PC-3 (cell line): ENCODE data around the gene MFSD8. TPM values are rescaled to one million over a fixed set of nuclear protein-coding genes. Genes with fewer than 3 reads are reported as not detected.
"Not testable (repeated sequence)": the region's sequence is repeated elsewhere in the genome, so short reads cannot be mapped to it uniquely, and the experiment has no call there.

Source experiments
- ATAC-seq: fragments of 200-7000 bp; cut with Tn5 transposase; 2 replicates; pipeline ENCODE4 v1.9.1; 2020; ENCODE audit warnings: mild to moderate bottlenecking, moderate library complexity
- BruUV-seq: library from RNA; stranded (reverse); fragments of 400-500 nt; replicated peaks from 2 replicates; lab custom pipeline; 2021; lab: Mats Ljungman, UMichigan
- CTCF ChIA-PET: fragments of 300-600 bp; sonication (Branson Sonifier 250); formaldehyde crosslinking; loops from one replicate; lab custom pipeline; 2022; ENCODE audit warnings: antibody characterized with exemption; lab: Charles Lee
- POLR2A ChIA-PET: fragments of 300-600 bp; sonication (Branson Sonifier 250); formaldehyde crosslinking; loops from one replicate; lab custom pipeline; 2022; ENCODE audit warnings: antibody characterized with exemption; ENCODE audit not compliant: unreplicated experiment; lab: Charles Lee
- DNase-seq: peaks from one replicate; pipeline ENCODE4 v3.0.0-alpha.2; 2015
- H2AFZ ChIP-seq: fragments of 300-600 bp; sonication (generic); 2 replicates; pipeline ENCODE4 v1.6.0; 2016; ENCODE audit warnings: antibody characterized with exemption, low read length
- H3F3A ChIP-seq: fragments of 300-600 bp; sonication (generic); one replicate; pipeline ENCODE4 v1.6.0; 2017; ENCODE audit warnings: antibody characterized with exemption, low read length, control low read depth, mild to moderate bottlenecking; ENCODE audit not compliant: unreplicated experiment
- H3K27ac ChIP-seq: fragments of 300-600 bp; sonication (generic); 2 replicates; pipeline ENCODE4 v1.5.1; 2016; ENCODE audit warnings: mild to moderate bottlenecking, low read length
- H3K27me3 ChIP-seq: fragments of 300-600 bp; sonication (generic); 2 replicates; pipeline ENCODE4 v1.6.1; 2016; ENCODE audit warnings: low read length, mixed read lengths
- H3K36me3 ChIP-seq: fragments of 300-600 bp; sonication (generic); 2 replicates; pipeline ENCODE4 v1.6.1; 2016; ENCODE audit warnings: low read depth, mixed run types, low read length, mixed read lengths
- H3K4me1 ChIP-seq: fragments of 300-600 bp; sonication (generic); 2 replicates; pipeline ENCODE4 v1.5.1; 2016; ENCODE audit warnings: low read length; ENCODE audit not compliant: insufficient read depth
- H3K4me2 ChIP-seq: fragments of 300-600 bp; sonication (generic); 2 replicates; pipeline ENCODE4 v1.6.0; 2016; ENCODE audit warnings: low read length
- H3K4me3 ChIP-seq: fragments of 300-600 bp; sonication (generic); 2 replicates; pipeline ENCODE4 v1.5.1; 2016; ENCODE audit warnings: mild to moderate bottlenecking, low read length, mixed read lengths
- H3K79me2 ChIP-seq: fragments of 300-600 bp; sonication (generic); 2 replicates; pipeline ENCODE4 v1.6.1; 2017; ENCODE audit warnings: low read length, mixed read lengths
- H3K9ac ChIP-seq: fragments of 300-600 bp; sonication (generic); 2 replicates; pipeline ENCODE4 v1.6.0; 2016; ENCODE audit warnings: mild to moderate bottlenecking, low read length
- H3K9me2 ChIP-seq: fragments of 300-600 bp; sonication (generic); replicated peaks from 2 replicates; pipeline ENCODE4 v1.6.1; 2016; ENCODE audit warnings: mixed run types, low read length, mixed read lengths
- H3K9me3 ChIP-seq: fragments of 300-600 bp; sonication (generic); 2 replicates; pipeline ENCODE4 v1.6.1; 2016; ENCODE audit warnings: low read length, mixed read lengths
- H4K20me1 ChIP-seq: fragments of 300-600 bp; sonication (generic); 2 replicates; pipeline ENCODE4 v1.6.1; 2016; ENCODE audit warnings: low read length, mixed read lengths
- EZH2 ChIP-seq: fragments of 300-600 bp; sonication (generic); IDR thresholded peaks from one replicate; pipeline ENCODE4 v1.6.1; 2017; ENCODE audit warnings: antibody characterized with exemption, mild to moderate bottlenecking, low read length; ENCODE audit not compliant: unreplicated experiment
- EZH2phosphoT487 ChIP-seq: fragments of 300-600 bp; sonication (generic); IDR thresholded peaks from 2 replicates; pipeline ENCODE4 v1.6.1; 2018; ENCODE audit warnings: mild to moderate bottlenecking, antibody characterized with exemption, low read length, borderline replicate concordance
- intact Hi-C: fragments of 100-400 bp; cut with micrococcal nuclease; formaldehyde crosslinking; loops from 2 replicates; pipeline ENCODE4 v1.9.0; 2023
- total RNA-seq: library from RNA; depleted of rRNA; stranded (reverse); fragments of >200 nt; gene quantifications from 2 replicates; pipeline ENCODE4 v1.2.3, GENCODE V29; 2014
- TF ChIP-seq, protein P1 (sequence below): fragments of 300-600 bp; sonication (generic); conservative IDR thresholded peaks from 2 replicates; pipeline ENCODE4 v1.5.1; 2017; ENCODE audit warnings: antibody characterized with exemption, low read depth, mild to moderate bottlenecking, low read length

Gene MFSD8
- total RNA-seq, 1 experiment from 2014 or later: 12.3 TPM

DNA sequence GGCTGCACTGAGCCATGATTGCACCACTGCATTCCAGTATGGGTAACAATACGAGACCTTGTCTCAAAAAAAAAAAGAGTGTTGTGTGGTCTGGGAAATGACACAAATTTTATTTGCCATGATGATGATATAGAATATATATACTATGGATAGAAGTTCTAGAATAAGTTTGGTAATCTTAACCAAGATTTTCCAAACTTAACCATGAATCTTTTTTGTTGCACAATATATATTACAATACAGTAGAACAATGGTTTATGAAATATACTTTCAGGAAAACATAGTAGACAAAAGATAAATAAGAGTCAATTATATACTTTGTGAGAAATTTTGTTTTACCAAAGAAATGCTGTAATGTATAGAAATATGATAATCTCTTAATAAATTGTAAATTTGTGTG is 34.8 kb downstream of the MFSD8 start:
- BruUV-seq: no TSS peak
- H2AFZ ChIP-seq: no peak overlapping the region
- H3K9me3 ChIP-seq: no peaks in the 10 kb centered on the region
- ChIA-PET POLR2A (no interaction called here), CTCF (no interaction called here)
- TF ChIP-seq, protein P1, sequence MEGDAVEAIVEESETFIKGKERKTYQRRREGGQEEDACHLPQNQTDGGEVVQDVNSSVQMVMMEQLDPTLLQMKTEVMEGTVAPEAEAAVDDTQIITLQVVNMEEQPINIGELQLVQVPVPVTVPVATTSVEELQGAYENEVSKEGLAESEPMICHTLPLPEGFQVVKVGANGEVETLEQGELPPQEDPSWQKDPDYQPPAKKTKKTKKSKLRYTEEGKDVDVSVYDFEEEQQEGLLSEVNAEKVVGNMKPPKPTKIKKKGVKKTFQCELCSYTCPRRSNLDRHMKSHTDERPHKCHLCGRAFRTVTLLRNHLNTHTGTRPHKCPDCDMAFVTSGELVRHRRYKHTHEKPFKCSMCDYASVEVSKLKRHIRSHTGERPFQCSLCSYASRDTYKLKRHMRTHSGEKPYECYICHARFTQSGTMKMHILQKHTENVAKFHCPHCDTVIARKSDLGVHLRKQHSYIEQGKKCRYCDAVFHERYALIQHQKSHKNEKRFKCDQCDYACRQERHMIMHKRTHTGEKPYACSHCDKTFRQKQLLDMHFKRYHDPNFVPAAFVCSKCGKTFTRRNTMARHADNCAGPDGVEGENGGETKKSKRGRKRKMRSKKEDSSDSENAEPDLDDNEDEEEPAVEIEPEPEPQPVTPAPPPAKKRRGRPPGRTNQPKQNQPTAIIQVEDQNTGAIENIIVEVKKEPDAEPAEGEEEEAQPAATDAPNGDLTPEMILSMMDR: no peak
- no peak for TF ChIP-seq EZH2
- TF ChIP-seq EZH2phosphoT487: no peak
- ATAC-seq (no peak), DNase-seq (no peak)
- H3K9ac ChIP-seq: no peak overlapping the region
- no peaks in the 10 kb centered on the region for H3K9me2 ChIP-seq
- H3K4me2 ChIP-seq: no peak overlapping the region
- no peaks in the 10 kb centered on the region for H3F3A ChIP-seq
- H3K79me2 ChIP-seq: no peaks in the 10 kb centered on the region
- H3K27me3 ChIP-seq: no peaks in the 10 kb centered on the region
- intact Hi-C loops: no loop called here
- no peak overlapping the region for H3K4me3 ChIP-seq
- no peaks in the 10 kb centered on the region for H3K36me3 ChIP-seq
- H3K4me1 ChIP-seq: no peaks in the 10 kb centered on the region
- no peak overlapping the region for H3K27ac ChIP-seq
- H4K20me1 ChIP-seq: no peaks in the 10 kb centered on the region

DNA sequence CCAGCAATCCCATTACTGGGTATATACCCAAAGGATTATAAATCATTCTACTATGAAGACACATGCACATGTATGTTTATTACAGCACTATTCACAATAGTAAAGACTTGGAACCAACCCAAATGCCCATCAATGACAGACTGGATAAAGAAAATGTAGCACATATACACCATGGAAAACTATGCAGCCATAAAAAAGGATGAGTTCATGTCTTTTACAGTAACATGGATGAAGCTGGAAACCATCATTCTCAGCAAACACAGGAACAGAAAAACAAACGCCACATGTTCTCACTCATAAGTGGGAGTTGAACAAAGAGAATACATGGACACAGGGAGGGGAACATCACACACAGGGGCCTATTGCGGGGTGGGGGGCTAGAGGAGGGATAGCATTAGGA is 39.3 kb downstream of the MFSD8 start:
- H3K9me3 ChIP-seq, ATAC-seq, H3K9me2 ChIP-seq, H3K79me2 ChIP-seq, H3K27me3 ChIP-seq, H3K4me3 ChIP-seq, H3K4me1 ChIP-seq, H4K20me1 ChIP-seq, H3K9ac ChIP-seq, H3K4me2 ChIP-seq, intact Hi-C loops, POLR2A ChIA-PET, BruUV-seq, DNase-seq, CTCF ChIA-PET, H2AFZ ChIP-seq, H3K36me3 ChIP-seq, H3F3A ChIP-seq, H3K27ac ChIP-seq: not testable (repeated sequence)

DNA sequence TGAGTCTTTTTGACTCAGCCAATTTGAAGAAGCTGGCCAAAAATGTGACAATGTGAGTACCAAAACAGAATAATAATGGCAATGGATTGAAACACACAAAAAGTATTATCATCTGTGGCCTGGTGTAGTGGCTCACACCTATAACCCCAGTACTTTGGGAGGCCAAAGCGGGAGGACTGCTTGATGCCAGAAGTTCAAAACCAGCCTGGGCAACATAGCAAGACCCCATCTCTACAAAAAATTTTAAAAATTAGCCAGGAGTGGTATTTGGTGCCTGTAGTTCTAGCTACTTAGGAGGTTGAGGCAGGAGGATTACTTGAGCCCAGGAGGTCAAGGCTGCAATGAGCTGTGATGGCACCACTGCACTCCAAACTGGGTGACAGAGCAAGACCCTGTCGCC is 42.7 kb downstream of the MFSD8 start:
- H4K20me1 ChIP-seq: no peaks in the 10 kb centered on the region
- no peak for DNase-seq
- H3K9ac ChIP-seq: no peak overlapping the region
- H3K9me3 ChIP-seq: no peaks in the 10 kb centered on the region
- no peaks in the 10 kb centered on the region for H3K36me3 ChIP-seq
- ChIA-PET POLR2A (interaction anchor here (0.7 kb wide), 1 partner anchor 1833 kb away, joined by 3 read pairs; no protein-coding TSS in a partner anchor), CTCF (no interaction called here)
- BruUV-seq: no TSS peak
- no peak overlapping the region for H3K4me3 ChIP-seq
- no peaks in the 10 kb centered on the region for H3K79me2 ChIP-seq
- H3K4me1 ChIP-seq: no peaks in the 10 kb centered on the region
- no peak for TF ChIP-seq EZH2
- TF ChIP-seq, protein P1: no peak
- no peak for TF ChIP-seq EZH2phosphoT487
- no peak overlapping the region for H2AFZ ChIP-seq
- H3K4me2 ChIP-seq: no peak overlapping the region
- no peak overlapping the region for H3K27ac ChIP-seq
- no peaks in the 10 kb centered on the region for H3K27me3 ChIP-seq
- intact Hi-C loops: no loop called here
- no peaks in the 10 kb centered on the region for H3K9me2 ChIP-seq
- no peak for ATAC-seq
- no peaks in the 10 kb centered on the region for H3F3A ChIP-seq
